ENCODE results near the gene YIPF2.

YIPF2 gene

DNA sequence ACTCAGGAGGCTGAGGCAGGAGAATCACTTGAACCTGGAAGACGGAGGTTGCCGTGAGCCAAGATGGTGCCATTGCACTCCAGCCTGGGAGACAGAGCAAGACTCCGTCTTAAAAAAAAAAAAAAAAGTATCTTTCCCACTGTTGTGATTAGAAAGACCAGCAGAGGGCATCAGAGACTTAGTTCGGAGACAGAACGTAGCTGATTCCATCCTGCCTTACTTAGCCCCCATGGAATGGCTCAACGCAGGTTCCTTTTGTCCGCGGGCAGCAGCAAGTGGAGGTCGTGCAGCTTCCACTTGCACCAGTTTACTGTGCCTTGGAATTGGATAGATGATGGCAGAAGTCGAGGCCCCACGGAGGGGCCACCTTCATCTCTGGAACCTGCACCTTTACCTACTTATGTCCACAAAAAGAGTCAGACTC, 8.2 kb upstream of the YIPF2 start:
- no peak for DNase-seq

DNA sequence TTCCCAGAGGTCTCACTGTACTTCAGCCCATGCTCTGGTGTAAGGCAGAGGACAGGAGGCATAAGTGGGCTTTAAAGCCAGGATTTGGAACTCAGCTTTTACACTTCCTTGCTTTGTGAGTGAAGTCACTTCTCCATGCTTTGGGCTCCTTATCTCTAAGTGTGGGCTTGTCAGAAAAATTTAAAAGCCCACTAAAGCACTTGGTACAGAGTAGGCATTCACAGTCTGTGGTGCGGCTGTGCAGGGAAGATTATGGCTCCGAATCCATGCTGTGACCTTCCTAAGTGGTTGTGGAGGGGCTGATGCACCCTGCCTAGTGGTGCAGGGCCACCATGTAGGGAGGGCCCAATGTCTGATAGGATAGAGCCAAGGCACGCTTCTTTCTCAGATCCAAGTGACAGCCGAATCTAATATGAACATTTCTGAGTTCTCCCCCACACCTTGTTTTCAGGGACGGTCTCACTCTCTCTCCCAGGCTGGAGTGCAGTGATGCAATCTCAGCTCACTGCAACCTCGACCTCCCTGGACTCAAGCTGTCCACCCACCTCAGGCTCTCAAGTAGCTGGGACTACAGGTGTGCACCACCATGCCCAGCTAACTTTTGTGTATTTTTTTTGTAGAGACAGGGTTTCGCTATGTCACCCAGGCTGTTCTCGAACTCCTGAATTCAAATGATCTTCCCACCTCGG, 7.1 kb upstream of the YIPF2 start:
- DNase-seq, result no peak

DNA sequence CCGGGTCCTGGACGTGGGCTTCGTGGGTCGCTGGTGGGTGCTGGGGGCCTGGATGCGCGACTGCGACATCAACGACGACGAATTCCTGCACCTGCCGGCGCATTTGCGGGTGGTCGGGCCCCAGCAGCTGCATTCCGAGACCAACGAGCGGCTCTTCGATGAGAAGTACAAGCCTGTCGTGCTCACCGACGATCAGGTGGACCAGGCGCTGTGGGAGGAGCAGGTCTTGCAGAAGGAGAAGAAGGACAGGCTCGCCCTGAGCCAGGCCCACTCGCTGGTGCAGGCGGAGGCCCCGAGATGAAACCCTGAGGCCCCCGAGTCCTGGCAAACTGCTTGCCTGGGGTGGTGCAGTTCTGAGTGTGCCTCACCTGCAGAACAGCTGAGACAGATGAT, 959 bp upstream of the YIPF2 start:
- no peak for DNase-seq

DNA sequence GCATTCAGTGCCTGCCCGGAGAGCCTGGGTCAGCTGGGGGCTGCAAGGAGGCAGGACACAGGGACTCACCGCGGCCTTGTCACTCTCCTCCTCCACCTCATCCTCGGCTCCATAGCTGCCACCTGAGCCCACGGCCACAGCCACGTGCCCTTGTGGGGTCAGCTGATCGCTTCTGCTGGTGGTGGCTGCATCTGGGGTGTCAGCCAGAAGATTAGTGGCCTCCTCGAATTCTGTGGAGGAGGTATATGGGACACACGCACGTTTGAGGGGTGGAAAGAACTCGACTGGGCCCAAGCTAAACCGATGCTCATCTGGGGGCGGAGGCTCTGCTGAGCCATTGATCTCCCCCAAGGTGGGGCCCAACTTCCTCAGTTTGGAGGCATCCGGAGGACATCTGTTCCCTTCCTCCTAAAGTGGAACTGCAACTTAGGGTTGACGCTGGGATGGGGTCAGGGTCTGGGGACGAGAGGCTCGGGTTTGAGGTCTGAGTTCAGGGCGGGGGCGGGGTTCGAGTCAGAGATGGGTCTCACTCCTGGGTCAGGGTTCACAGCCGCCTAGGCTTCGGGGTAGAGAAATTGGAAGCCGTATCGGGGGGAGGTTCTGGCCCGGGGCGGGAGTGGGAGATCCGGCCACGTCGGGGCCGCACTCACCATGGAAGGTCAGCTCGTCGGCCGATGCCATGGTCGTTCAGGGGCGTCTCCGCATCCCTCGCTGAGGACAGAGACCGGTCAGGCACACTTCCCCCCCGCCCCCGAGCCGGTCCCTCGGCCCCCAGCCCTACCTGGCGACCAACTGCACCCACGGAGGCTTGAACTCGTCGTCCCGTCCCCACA, 493 bp downstream of the YIPF2 start:
- DNase-seq, result no peak

DNA sequence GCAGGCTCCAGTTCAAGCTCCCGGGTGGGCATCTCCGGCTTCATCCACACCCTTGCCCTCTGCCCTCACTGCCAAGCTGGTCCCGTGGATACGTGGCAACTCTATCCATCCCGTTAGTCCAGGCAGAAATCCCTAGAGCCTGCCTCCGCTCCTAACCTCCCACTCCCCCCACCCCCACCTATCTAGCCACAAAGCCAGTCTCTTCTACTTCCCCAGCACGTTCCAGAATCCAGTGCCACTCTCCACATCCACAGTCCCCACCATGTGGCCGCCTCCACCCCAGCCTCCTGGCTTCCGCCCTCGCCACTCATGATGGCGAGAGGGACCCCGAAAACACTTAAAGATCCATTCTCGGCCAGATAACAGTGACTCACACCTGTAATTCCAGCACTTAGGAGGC, 3.8 kb downstream of the YIPF2 start:
- DNase-seq, result no peak

DNA sequence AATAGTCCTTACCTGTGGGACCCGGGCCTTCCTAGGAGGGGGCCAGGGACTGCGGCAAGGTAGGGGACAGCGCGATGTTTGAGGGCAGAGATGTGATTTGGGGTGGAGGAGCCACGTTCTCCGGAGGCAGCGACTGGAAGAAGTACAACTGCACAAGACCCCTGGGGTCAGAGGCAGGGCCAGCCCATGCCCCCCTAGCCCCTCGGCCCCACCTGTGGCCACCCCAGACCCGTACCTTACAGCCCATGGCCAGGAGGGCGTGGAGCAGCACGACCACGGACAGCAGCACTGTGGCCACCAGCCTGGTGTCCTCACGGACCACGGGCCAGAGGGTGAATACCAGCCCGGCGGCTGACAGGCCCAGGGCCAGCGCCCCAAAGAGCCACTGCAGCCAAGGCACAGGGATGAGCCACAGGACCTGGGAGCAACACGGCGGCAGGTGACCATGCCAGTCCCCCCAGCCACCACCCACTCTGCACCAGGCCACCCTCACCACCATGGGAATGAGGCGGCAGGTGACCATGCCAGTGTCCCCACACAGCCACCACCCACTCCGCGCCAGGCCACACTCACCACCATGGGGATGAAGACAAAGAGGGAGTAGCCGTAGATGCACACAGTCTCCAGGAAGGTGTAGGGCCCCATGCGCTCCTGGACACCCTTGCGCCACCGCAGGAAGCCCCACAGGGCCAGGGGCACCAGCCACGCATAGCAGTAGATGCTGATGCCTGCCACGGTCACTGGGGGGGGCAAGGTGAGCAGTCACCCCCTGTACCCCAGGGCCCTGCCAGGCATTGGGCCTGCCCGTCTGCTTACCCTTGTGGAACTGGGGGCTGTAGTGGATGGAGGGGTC, 5.0 kb downstream of the YIPF2 start:
- no peak for DNase-seq

DNA sequence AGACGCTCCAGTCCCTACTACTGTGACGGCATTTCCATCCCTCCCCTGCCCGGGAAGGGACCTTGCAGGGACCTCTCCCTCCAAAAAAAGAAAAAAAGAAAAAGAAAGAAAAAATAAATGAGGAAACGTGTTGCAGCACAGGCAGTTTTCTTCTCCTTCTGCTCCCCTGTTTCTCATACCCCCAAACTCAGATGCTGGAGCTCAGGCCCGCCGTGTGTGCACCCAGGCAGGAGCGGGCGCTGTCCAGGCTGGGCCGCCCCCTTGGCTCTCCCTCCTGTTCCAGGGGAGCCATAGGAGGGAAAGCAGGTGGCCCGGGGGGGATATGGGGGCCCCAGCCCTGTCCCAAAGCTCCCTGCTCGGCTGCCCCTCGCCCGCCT, 5.8 kb downstream of the YIPF2 start:
- DNase-seq, result no peak

DNA sequence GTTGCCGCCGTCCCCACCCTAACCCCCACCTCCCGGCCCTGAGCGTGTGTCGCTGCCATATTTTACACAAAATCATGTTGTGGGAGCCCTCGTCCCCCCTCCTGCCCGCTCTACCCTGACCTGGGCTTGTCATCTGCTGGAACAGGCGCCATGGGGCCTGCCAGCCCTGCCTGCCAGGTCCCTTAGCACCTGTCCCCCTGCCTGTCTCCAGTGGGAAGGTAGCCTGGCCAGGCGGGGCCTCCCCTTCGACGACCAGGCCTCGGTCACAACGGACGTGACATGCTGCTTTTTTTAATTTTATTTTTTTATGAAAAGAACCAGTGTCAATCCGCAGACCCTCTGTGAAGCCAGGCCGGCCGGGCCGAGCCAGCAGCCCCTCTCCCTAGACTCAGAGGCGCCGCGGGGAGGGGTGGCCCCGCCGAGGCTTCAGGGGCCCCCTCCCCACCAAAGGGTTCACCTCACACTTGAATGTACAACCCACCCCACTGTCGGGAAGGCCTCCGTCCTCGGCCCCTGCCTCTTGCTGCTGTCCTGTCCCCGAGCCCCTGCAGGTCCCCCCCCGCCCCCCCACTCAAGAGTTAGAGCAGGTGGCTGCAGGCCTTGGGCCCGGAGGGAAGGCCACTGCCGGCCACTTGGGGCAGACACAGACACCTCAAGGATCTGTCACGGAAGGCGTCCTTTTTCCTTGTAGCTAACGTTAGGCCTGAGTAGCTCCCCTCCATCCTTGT, 6.4 kb downstream of the YIPF2 start:
- no peak for DNase-seq

DNA sequence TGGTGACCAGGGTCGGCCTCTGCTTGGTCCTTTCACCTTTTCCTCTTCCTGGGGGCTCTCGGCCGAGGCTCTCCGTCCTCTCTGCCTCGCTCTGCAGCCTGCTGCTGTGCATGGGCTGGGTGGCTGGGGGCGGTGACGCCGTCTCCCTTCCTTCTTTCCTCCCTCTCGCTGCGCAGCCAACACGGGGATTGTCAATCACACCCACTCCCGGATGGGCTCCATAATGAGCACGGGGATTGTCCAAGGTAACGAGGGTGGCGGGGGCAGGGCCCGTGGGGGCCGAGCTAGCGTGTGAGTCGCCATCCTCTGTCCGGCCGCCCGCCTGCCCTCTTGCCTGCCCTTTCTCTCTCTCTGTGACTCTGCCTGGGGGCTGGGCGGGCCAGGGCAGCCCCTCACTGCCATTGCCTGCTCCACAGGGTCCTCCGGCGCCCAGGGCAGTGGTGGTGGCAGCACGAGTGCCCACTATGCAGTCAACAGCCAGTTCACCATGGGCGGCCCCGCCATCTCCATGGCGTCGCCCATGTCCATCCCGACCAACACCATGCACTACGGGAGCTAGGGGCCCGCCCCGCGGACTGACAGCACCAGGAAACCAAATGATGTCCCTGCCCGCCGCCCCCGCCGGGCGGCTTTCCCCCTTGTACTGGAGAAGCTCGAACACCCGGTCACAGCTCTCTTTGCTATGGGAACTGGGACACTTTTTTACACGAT, 7.1 kb downstream of the YIPF2 start:
- DNase-seq, result no peak

DNA sequence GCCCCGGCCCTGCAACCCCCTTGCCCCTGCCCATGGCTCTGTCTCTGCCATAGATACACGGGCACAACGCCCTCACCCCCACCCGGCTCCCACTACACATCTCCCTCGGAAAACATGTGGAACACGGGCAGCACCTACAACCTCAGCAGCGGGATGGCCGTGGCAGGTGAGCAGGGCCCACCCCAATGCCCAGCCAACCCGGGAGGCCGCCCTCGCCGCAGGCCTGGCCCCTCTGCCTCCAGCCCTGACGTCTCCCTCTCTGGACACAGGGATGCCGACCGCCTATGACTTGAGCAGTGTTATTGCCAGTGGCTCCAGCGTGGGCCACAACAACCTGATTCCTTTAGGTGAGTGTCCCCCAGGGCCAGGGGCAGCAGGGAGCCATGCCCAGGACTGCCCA, 7.7 kb downstream of the YIPF2 start:
- DNase-seq, result no peak

DNA sequence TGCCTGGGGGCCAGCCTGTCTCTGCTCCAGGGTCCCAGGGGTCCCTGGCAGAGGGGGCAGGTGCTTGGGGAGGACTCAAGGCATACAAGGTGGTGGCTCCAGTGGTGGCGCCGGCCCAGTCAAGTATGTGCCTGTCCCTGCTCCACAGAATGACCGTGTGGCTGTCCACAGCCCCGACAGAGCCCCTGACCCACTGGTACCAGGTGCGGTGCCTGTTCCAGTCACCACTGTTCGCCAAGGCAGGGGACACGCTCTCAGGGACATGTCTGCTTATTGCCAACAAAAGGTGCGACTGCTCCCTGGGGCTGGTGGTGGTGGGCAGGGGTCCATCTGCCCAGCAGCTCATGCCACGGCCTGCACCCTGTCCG, 8.2 kb downstream of the YIPF2 start:
- DNase-seq, result no peak

DNA sequence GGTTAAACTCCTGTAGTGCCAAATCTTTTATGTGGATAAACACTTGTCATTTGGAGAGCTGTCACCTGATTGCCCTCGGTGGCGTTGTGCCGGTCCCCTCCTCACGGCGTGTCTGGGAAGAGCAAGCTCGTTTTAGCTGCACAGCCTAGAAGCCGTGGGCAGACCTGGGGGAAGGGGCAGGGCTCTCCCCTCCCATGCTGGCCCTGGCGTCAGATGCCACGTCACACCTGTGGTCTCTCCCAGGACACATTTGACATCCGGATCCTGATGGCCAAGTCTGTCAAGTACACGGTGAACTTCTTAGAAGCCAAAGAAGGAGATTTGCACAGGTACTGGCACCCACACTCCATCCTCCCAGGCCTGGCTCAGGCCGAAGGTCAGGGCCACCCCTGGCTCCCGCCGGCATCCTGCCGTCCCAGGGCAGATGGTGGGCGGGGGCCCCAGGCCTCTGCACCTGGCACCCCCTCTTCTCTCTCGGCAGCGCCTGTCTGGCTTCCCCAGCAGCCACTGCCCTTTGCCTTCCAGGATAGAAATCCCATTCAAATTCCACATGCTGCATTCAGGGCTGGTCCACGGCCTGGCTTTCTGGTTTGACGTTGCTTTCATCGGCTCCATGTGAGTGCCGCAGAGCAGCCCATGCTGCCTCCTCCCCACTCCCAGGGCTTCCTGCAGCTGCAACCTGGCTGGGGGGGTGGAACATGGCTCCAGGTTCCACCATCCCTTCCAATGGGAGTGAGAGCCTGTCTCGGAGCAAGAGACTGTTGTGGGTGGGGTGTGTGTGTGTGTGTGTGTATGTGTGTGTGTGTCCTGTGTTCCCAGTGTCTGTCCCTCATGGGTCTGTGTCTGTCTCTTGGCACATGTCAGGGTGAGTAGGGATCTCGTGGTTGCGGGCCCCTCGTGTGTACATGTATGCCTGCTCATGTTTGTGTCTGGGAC, 8.8 kb downstream of the YIPF2 start:
- no peak for DNase-seq

DNA sequence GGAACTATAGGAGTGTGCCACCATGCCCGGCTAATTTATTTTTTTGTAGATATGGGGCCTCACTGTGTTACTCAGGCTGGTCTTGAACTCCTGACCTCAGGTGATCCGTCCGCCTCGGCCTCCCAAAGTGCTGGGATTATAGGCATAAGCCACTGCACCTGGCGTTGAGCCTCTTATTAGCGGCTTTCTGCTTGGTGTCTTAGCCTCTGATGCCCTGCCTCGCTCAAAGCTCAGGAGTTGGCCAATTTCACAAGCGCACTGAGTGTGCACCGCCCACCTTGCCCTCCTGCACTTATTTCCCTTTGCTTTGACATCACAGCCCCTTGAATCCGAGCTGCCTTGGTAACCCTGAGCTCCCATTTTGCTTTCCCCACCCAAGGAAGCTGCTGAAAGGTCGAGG, 10.1 kb downstream of the YIPF2 start:
- no peak for DNase-seq

DNA sequence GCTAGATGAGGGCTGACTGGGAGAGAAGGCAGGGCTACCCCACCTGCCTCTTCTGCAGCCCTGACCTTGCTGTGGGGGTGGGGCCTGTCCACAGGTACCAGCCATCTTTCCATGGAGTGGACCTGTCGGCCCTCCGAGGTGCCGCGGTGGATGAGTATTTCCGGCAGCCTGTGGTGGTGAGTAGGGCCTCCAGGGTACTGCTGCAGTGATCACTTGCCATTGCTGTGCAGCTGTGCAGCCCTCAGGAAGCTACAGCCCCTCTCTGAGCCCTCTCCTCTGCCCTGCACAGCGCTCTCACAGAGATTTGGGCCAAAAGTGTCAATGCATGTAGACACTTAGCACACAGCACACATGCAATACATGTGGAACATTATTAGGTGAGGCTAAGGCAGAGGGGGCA, 11.8 kb downstream of the YIPF2 start:
- DNase-seq, result no peak

DNA sequence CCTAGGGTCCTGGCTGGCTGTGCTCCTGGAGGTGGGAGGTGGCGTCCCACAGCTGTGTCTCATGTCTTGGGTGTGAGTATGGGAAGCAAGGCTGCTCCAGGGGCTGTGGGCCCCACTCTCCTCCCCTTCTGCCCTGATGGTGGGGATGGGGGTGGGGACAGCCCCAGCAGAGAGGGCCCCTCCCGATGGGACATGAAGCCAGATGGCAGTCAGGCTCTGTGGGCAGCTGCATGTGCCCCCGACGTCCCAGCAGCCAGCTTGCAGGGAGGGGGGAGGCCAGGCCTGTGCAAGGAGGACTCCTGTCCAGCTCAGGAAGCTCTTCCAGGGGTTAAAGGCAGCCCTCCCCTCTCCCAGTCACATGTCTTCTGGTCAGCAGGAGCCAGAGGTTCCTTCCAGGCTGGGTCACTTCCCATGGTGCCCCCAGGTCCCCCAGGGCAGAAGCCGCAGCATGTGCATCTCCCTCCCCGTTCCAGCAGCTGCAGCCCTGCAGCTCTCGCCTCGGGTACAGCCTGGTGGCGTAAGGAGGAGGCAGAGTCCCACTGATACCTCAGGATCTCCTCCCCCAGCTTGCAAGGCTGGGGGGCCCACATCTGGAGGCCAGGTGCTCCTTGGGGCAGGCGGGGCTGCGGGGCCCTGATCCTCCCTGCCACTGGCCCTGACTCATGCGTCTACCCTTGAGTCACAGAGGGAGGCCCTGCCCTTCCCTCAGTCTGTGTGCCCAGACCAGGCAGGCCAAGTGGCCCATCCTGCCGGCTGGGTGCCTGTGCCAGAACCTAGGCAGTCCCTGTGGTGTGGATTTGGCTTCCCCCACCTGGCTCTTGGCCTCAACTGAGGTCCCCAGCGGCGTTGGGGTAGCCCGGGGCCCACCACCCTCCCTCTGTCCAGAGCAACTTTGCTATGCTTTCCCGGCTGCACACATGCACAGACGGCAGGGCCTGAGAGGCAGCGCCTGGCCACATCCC, 13.0 kb downstream of the YIPF2 start:
- no peak for DNase-seq

DNA sequence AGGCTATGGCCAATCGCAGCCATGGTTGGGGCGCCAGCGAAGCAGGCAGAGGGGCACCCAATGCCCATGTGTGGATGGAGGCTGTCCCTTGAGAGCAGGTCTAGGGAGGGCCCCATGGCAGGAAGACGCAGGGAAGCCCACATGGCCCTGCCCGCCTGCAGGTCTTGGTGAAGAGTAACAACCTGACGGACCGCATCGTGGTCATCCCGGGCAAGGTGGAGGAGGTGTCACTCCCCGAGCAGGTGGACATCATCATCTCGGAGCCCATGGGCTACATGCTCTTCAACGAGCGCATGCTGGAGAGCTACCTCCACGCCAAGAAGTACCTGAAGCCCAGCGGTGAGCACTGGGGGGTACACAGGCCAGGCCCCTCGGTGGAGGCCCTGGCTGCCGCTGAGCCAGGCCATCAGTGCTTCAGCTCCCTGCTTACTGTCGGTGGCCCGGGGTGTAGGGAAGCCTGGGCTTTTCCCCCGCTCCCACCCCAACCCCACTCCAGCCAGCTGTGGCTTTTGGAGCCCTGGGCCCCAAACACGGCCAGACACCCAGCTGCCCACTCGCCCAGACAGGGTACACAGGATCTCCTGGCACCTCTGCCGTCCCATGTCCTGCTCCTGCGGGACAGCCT, 14.6 kb downstream of the YIPF2 start:
- DNase-seq, result no peak

DNA sequence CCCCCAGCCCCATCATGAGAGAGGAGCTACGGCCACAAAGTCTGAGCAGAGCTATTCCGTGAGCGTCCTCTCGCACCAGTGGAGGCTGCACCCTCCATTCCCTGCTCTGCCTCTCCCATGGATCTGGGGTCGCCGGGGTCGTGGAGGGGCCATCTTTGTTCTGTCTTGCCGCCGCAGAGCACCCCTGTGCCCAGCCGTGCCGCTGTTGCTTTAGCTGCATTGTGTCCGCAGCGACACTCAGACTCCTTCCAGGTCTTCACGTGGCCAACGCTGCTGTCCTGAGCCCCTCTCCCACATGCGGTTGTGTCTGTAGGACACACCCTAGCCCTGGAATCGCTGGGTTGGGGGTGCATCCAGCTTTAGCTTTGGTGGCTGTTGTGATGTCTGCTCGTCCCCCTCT, 15.8 kb downstream of the YIPF2 start:
- DNase-seq, result no peak

DNA sequence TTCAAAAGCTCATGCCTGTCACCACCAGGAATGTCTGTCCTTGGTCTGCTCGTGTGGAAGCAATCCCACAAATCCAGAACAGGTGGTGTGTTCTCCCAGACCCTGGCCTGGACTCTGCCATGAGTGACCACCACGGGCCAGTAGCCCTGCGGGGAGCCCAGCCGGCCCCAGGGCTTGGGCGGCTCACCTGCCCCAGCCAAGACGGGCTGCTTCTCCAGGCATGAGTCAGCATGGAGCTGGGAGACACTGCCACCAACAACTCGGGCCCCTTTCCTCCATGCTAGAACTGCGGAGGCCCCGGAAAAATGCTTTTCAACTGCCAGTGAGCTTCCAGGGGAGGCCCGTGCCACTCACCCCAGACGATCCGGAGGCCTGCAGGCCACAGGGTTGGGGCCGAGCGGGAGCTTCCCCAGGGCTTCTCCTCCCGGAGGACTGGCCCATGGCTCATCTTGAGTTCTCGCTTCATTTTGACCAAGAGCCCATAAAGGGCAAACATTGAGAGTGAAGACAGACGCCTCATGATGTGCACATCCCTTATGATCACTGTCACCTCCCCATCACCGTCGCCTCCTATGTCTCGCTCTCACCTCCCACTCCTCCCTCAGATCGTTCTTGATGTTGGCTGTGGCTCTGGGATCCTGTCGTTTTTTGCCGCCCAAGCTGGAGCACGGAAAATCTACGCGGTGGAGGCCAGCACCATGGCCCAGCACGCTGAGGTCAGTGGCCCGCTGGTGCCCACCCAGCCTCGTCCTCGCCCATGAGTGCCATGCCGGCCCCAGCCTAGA, 16.7 kb downstream of the YIPF2 start:
- no peak for DNase-seq

Data from stimulated activated CD4-positive, alpha-beta T cell treated with anti-CD3 and anti-CD28 coated beads, Interleukin-1b, Interleukin-23, amount 100 ng/mL, for 48 hours (primary cell).